Sigmoid colon (tissue), 4 donors: Measurements from ENCODE around the gene TWSG1.

Experiments used
- CTCF ChIP-seq, 4 experiments: fragments of 450-650 bp in 3 of 4; fragments of 200-600 bp in 1 of 4; IDR thresholded peaks; one replicate each; pipeline ENCODE4 v1.5.1; 2016 to 2019; ENCODE audit warnings: antibody characterized with exemption in 4 of 4, mild to moderate bottlenecking in 3 of 4, moderate library complexity in 2 of 4
- EP300 ChIP-seq, 4 donors: sonication (generic); formaldehyde crosslinking; IDR thresholded peaks; one replicate each; pipeline ENCODE4 v1.6.1; 2017; ENCODE audit warnings: antibody characterized with exemption in 4 of 4
- POLR2A ChIP-seq, 2 donors: fragments of 450-650 bp; IDR thresholded peaks; one replicate each; pipeline ENCODE4 v1.6.1; 2016; ENCODE audit warnings: antibody characterized with exemption in 2 of 2, mild to moderate bottlenecking in 2 of 2, moderate library complexity in 2 of 2
- POLR2AphosphoS5 ChIP-seq, 4 donors: sonication (generic); formaldehyde crosslinking; IDR thresholded peaks; one replicate each; pipeline ENCODE4 v1.6.1; 2017; ENCODE audit warnings: antibody characterized with exemption in 4 of 4

DNA sequence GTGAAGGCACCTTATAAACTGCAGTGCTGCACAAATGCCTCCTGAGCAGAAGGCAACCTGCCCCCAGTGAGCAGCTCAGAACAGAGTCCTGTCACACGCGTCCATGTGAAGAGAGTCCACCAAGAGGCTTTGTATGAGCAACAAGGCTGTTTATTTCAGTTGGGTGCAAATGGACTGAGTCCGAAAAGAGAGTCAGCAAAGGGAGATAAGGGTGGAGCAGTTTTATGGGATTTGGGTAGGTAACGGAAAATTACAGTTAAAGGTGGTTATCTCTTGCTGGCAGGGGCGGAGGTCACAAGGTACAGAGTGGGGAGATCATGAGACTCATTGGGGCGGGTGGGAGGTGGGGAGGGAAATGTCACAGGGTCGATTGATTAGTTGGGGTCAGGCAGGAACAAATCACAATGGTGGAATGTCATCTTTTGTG, 87.3 kb downstream of the TWSG1 start:
- no peak for TF ChIP-seq CTCF (IDR thresholded peaks at IDR 0.05)
- no peak for TF ChIP-seq POLR2A (IDR thresholded peaks at IDR 0.05)
- TF ChIP-seq POLR2AphosphoS5 (IDR thresholded peaks at IDR 0.05) = no peak
- TF ChIP-seq EP300 (IDR thresholded peaks at IDR 0.05) = no peak
